ENCODE measurements around the gene KCTD16.

DNA sequence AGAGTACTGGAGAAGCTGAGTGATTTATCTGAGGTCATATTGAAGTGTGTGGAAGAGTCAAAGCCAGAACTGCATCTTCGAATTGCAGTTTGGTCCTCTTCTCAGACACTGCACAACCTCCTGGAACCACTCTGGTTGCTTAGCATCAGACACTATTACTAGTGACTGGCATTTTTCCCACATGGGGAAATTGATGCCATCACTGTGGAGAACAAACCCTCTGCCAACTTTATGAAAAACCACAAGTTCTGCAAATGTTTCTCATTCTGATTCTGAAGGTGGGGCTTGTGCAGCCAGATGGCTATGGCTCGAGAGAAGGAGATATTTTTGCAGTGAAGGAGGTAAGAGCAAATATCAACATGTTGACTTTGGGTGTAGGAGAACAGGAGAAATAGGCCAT, 67.2 kb downstream of the KCTD16 start:
- TF ChIP-seq CTCF (IDR thresholded peaks at IDR 0.05) (no peak), ZFX (IDR thresholded peaks at IDR 0.05; ENCODE audit: borderline replicate concordance) (no peak)
